Measurements from ENCODE around the gene CELF4. TPM values are rescaled to one million over a fixed set of nuclear protein-coding genes. Genes with fewer than 3 reads are reported as not detected.
A peak's percentile ranks its signal among the peaks of the same experiment; 100 is the strongest.

The CELF4 gene
- total RNA-seq, 2 donors from 2014 or later = 0.32 to 0.79 TPM

GRCh38 chr18:37302519-37302918 lies 263.1 kb downstream of the CELF4 start:
- DNase-seq (no peak), ATAC-seq (no peak)
- intact Hi-C loops (cut with DNase I) = no loop called here

DNA sequence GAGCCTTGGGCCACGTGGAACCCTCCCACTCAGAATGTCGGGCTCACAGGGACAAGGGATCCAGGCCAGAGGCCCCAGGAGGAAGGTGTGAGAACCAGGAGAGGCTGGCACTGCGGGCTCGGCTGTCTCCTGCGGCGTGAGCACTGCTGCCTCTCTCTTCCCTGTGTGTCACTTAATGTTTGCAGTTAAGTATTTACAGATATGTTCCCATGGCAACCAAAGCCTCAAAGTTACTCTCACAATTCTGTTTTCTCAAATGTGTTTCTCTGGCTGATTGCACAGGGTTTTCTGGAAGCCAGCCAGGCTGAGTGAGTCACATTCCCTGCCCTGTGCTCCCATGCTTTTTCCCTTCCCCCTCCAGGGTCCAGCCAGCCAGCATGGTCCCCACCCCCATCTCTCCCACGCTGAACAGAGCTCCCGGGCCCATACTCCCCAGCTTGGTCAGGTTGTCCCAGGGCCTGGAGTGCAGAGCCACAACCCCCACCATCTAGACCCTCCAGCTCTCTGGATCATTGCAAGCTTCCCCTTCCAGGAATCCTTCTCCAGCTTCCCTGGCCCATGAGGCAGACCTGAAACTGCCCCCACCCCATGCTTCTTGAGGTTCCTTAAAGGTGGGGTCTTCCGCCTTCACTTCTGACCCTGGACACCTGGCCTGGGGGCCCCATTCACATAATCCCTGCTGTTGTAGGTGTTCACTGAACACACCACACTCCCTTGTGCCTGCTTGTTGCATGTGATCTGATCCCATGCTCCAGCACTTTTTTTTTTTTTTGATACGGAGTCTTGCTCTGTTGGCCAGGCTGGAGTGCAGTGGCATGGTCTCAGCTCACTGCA lies 265.9 kb downstream of the CELF4 start:
- intact Hi-C loops (cut with DNase I) = no loop called here
- DNase-seq = peak; percentile 89
- ATAC-seq = peak; percentile 89 to 96

DNA sequence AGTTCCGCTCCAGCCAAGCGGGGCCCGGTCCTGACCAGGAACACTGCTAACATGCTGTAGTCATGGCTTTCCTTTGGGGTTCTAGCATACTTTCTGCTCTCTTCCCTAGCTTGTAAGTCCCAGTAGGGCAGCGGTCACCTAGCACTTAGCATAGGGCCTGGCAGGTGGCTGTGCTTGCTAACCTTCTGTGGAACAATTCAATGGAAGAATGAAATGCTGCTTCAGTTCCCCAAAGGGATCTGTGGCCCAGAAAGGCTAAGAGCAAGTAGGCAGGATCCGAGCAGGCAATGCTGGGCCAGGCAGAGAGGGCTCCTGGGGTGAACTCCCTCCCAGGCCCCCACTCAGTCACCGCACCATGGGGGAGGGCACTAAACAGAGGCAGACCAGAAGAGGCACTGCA lies 266.8 kb downstream of the CELF4 start:
- intact Hi-C loops (cut with DNase I) = no loop called here
- DNase-seq (no peak), ATAC-seq (peak in 1 of 2 donors; percentile 2)

DNA sequence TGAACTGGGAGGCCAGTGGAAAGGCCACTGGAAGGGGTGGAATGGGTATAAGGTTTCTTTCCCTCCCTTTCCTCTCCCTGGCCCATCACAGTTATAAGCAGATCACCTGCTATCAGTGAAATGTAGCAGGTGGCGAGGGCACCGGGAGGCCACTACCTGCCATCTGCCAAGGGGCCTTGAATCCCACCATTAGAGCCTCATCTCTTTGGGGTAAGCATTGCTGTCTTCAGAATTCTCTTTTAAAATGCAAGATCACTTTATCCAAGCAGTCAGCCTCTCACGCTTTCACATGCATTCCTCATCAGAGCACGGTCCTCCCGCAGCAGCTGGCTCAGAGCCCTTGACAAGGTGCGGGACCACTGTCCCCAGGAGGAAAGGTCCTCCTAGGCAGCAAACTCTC lies 268.5 kb downstream of the CELF4 start:
- ATAC-seq (no peak), DNase-seq (no peak)
- intact Hi-C loops (cut with DNase I) = no loop called here

GRCh38 chr18:37294951-37295350 lies 270.6 kb downstream of the CELF4 start:
- intact Hi-C loops (cut with DNase I) = no loop called here
- no peak for ATAC-seq
- DNase-seq = no peak

DNA sequence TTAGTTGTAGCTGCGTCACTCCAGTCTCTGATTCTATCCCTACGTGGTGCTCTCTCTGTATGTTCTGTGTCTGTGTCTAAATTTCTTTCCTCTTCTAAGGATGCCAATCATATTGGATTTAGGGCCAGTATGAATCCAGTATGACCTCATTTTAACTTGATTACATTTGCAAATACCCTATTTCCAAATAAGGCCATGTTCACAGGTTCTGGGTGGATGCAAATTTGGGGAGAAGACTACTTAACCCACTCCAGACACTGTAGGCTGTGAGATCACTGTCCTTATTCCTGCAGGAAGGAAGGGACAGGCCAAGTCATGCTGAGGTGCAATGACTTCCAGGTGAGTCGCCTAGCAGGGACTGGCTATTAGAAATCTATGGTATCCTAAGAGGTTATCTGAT lies 272.2 kb downstream of the CELF4 start:
- ATAC-seq (no peak), DNase-seq (no peak)
- intact Hi-C loops (cut with DNase I) = no loop called here

GRCh38 chr18:37289423-37289822 lies 276.2 kb downstream of the CELF4 start:
- intact Hi-C loops (cut with DNase I) = no loop called here

DNA sequence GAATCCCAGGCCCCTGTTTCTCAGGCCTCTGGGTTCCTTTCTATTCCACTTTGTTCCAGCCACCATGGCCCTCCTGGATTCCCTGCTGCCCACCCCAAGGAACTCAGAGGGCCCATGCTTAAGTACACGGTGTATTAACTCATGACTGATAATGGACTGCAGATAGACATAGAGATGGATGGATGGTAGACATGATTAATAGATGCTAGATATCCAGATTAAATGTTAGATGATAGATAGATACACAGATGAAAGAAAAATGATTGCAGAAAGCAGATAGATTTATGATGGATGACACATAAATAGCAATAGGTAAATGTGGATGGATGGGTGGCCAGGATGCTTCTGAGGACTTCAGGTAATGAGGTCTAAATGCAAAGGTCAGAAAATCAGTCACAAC lies 278.0 kb downstream of the CELF4 start:
- intact Hi-C loops (cut with DNase I) = no loop called here
- no peak for ATAC-seq
- no peak for DNase-seq

More at GRCh38 chr18:37289423-37289822, 276.2 kb downstream of the CELF4 start:
- DNase-seq (peak; percentile 51), ATAC-seq (peak; percentile 69 to 83)

DNA sequence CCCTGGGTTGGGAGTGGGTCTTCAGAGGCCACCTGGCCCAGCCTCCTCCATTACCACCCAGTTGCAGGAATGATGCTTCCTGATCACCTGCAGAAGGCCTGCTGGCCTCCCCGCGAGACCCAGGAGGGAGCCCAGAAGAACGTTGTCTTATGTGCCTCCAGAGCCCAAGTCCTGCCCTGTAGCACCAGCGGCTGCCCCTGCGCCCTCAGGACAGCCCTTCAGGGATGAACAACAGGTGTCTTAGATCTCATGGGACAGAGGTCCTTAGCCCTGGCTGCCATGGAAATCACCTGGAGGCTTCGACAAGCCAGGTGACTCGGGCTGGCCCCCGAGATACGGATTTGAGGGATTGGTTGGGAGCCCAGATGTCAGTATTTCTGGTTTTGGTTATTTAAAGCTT lies 278.8 kb downstream of the CELF4 start:
- intact Hi-C loops (cut with DNase I) = no loop called here
- DNase-seq (no peak), ATAC-seq (no peak)

DNA sequence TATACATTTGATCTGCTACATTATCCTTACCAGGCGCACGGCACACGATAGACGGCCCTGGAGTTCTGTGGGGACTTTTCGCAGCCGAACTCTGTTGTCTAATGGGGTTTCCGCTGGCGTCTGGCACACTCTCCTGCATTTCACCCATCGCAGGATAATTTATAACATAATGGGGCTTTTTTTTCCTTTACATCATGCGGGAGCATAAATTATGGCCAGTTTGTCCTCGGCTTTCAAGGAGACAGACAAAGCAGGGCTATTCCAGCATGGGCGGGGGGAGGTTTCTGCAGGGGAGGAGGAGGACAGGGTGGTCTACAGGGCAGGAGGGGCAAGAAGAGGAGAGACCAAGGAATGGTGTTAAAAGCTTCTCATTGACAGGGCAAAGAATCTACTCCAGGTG lies 279.8 kb downstream of the CELF4 start:
- ATAC-seq (no peak), DNase-seq (no peak)
- intact Hi-C loops (cut with DNase I) = no loop called here

GRCh38 chr18:37284260-37284659 lies 281.3 kb downstream of the CELF4 start:
- no peak for ATAC-seq
- no peak for DNase-seq
- intact Hi-C loops (cut with DNase I) = no loop called here

GRCh38 chr18:37282386-37283037 lies 283.1 kb downstream of the CELF4 start:
- intact Hi-C loops (cut with DNase I) = no loop called here
- no peak for ATAC-seq
- DNase-seq = no peak

DNA sequence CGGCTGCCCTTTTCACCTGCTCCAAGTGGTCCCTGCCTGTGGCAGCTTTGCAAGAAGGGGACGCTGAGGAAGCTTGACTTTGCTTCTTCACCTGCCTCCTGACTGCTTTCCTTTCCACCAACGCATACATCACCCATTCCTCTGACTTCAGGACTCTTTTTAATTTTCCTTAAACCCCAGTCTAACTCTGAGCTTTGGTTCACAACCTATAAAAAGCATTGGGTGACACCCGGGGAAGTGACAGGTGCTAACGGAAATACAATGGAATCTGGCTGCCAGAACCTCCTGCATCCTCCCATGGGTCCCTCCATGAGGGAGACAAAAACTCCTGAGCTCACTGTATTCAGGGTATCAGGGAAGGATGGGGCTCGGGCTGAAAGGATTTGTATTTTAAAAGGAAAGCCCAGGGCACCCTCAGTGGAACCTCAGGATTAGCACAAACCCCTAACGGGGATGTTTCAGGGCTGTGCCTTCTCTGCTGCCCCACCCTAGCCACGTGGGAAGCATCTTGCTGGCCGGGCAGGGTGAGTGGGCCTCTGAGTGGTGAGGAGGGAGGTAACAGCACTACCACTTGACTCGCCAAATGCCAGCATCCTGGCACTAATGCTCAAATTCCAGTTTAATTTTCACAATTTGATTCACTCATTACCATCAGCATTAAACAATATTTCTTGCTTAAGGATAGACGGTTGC lies 284.8 kb downstream of the CELF4 start:
- DNase-seq (no peak), ATAC-seq (no peak)
- intact Hi-C loops (cut with DNase I) = no loop called here

- ATAC-seq (no peak), DNase-seq (no peak)
- intact Hi-C loops (cut with DNase I) = no loop called here
These were observed 287.8 kb downstream of the CELF4 start for GRCh38 chr18:37277804-37278203.

DNA sequence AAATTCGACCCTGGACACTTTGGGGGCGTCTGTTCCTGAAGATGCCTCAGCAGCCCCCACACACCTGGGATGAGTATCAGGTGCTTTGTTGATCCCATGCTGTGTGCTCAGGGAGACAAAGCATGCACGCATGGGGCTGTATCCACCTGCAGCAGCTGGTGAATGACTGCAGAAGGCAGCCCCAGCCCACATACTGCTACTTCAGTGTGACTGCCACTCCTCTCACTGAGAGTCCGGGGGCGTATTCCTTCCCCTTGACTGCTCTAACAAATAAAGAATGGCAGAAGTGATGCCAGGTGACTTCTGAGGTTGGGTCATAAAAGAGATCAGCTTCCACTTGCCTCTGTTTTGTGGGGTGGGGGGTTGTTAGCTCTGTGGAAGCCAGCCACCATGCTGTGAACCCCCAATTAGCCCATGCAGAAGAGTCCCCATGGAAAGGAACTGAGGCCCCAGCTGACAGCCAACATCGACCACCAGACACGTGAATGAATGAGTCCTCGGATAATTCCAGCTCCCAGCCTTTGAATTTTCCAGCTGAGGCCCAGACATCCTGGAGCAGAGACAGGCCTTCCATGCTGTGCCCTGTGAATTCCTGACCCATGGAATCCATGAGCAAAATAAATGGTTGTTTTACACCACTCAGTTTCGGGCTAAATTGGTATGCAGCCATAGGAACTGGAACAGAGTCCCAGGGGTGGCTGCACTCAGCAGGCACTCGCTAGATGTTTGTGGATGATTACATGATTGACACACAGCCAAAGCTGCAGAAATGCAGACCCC lies 289.3 kb downstream of the CELF4 start:
- no peak for DNase-seq
- ATAC-seq = no peak
- intact Hi-C loops (cut with DNase I) = no loop called here

DNA sequence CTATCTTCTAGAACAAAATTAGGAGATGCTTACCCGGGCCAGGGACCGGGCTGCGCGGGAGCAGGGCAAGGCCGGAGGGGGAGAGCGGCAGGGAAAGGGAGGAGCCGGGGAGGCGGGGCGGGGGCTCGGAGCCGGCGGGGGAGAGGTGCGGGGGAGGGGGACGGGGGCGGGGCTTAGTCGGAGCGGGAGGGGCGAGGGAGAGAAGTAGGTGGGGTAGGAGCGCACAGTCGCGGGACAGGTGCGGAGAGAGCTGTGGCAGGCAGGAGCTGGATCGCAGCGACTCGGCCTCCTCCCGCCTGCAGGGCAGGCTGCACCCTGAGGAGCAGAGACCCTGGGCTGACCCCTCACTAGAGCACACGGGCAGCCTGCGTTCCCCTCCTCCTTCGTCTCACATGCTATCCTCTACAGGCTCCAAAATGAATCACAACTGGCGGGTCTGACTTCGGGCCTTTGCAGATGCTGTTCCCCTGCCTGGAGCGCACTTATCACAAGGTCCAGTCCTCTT lies 290.3 kb downstream of the CELF4 start:
- no peak for ATAC-seq
- no peak for DNase-seq
- intact Hi-C loops (cut with DNase I) = no loop called here

DNA sequence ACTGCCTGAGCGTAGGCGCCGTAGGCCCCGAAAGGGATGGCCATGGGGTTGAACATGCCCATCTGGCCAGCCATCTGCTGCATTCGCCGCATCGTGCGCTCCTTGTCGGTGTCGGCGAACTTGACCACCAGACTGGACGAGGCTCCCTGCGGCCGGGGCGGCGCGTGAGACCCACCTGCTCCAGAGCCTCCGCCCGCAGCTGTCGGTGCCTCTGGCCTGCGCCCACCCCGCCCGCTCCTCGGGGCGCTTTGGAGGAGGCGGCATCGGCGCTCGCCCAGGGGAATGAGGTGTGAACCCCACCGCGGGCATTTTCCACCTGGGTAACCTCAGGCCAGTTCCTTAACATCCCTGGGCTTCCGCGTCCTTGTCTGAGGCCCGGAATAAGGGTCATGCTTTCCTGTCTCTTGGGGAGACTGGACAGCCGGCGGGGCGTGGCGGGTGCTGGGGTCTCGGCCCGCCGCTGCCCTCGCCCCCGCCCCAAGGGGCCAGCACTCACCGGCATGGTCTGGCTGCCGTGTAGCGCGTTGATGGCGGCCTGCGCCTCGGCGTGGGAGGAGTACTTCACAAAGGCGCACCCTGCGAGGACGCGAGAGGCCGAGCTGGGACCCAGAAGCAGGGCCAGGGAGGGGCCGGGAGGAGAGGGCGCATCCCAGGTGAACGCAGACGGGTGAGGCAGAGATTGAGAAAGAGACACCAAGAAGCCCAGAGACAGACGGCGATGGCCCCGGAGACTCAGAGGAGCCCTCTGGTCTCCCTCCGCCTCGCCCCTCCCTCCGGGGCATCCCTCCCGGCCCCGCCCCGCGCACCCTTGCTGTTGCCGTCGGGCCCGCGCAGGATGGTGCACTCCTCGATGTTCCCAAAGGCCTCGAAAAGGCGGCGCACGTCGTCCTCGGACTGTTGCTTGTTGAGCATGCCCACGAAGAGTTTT lies 291.0 kb downstream of the CELF4 start:
- DNase-seq (no peak), ATAC-seq (no peak)
- intact Hi-C loops (cut with DNase I) = no loop called here

DNA sequence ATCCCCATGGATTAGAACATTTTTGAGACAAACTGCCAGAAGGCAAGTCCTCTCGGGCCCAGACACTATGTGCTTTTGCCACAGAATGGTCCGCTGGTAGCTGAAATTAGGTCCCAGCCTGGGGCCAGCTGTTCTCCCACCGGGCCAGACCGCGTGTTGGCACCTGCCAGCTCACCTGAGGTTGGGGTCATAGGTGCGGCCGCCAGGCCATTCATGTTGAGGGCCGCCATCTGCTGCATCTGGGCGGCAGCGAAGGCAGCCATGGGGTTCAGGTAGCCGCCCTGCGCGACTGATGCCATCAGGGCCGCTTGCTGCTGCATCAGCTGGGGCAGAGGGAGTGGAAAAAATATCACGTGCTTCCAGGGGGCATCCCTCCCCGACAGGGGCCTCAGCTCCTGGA lies 292.8 kb downstream of the CELF4 start:
- ATAC-seq (no peak), DNase-seq (no peak)
- intact Hi-C loops (cut with DNase I) = no loop called here

Data from left cardiac atrium (tissue), 4 donors.